ENCODE measurements around the gene SLC4A9. TPM values are rescaled to one million over a fixed set of nuclear protein-coding genes. Genes with fewer than 3 reads are reported as not detected.

Gene SLC4A9
- total RNA-seq, 1 experiment from 2014 or later, result 0.37 TPM

- CTCF ChIA-PET, result interaction anchor here (0.6 to 2.6 kb wide), 4 partner anchors 10 to 133 kb away, joined by 4 to 21 read pairs (median 6); no protein-coding TSS in a partner anchor
- Mint-ChIP-seq H3K4me1 (ENCODE audit: insufficient read depth, unreplicated experiment) (peaks cover 5% of the 10 kb centered on the region), H3K9me3 (ENCODE audit: unreplicated experiment) (no peaks in the 10 kb centered on the region), H3K27me3 (ENCODE audit: insufficient read depth, unreplicated experiment) (no peaks in the 10 kb centered on the region), H3K27ac (ENCODE audit: low read depth, unreplicated experiment) (no peak overlapping the region), H3K36me3 (ENCODE audit: insufficient read depth, unreplicated experiment) (no peaks in the 10 kb centered on the region), H3K4me3 (ENCODE audit: unreplicated experiment) (no peak overlapping the region)
- TF ChIP-seq CTCF (IDR thresholded peaks at IDR 0.05; ENCODE audit: unreplicated experiment), result no peak
- intact Hi-C loops (cut with micrococcal nuclease), result no loop called here
- no peak for DNase-seq (ENCODE audit: unreplicated experiment)
- POLR2A ChIA-PET, result interaction anchor here (1.1 kb wide), 1 partner anchor 19 kb away, joined by 4 read pairs; the partner anchor contains the start of gene ANKHD1
- no TSS peak for BruUV-seq (replicated peaks)
Observed at GRCh38 chr5:140382866-140383265, 22.9 kb downstream of the SLC4A9 start.

- H3K27me3 Mint-ChIP-seq (ENCODE audit: insufficient read depth, unreplicated experiment), result no peaks in the 10 kb centered on the region
- BruUV-seq (replicated peaks), result no TSS peak
- H3K9me3 Mint-ChIP-seq (ENCODE audit: unreplicated experiment), result no peaks in the 10 kb centered on the region
- POLR2A ChIA-PET, result no interaction called here
- peaks cover 5% of the 10 kb centered on the region for H3K4me1 Mint-ChIP-seq (ENCODE audit: insufficient read depth, unreplicated experiment)
- DNase-seq (ENCODE audit: unreplicated experiment), result no peak
- no peak overlapping the region for H3K4me3 Mint-ChIP-seq (ENCODE audit: unreplicated experiment)
- H3K36me3 Mint-ChIP-seq (ENCODE audit: insufficient read depth, unreplicated experiment), result no peaks in the 10 kb centered on the region
- TF ChIP-seq CTCF (IDR thresholded peaks at IDR 0.05; ENCODE audit: unreplicated experiment), result no peak
- no peak overlapping the region for H3K27ac Mint-ChIP-seq (ENCODE audit: low read depth, unreplicated experiment)
- intact Hi-C loops (cut with micrococcal nuclease), result no loop called here
- CTCF ChIA-PET, result interaction anchor here (0.6 to 1.2 kb wide), 3 partner anchors 11 to 133 kb away, joined by 4 to 8 read pairs (median 8); no protein-coding TSS in a partner anchor
Observed at GRCh38 chr5:140383300-140383699, 23.3 kb downstream of the SLC4A9 start.

GRCh38 chr5:140388052-140388451 lies 28.1 kb downstream of the SLC4A9 start:
- H3K27me3 Mint-ChIP-seq (ENCODE audit: insufficient read depth, unreplicated experiment), result no peaks in the 10 kb centered on the region
- no TSS peak for BruUV-seq (replicated peaks)
- peaks cover 5% of the 10 kb centered on the region for H3K4me1 Mint-ChIP-seq (ENCODE audit: insufficient read depth, unreplicated experiment)
- no peaks in the 10 kb centered on the region for H3K36me3 Mint-ChIP-seq (ENCODE audit: insufficient read depth, unreplicated experiment)
- no peak overlapping the region for H3K27ac Mint-ChIP-seq (ENCODE audit: low read depth, unreplicated experiment)
- no peak overlapping the region for H3K4me3 Mint-ChIP-seq (ENCODE audit: unreplicated experiment)
- TF ChIP-seq CTCF (IDR thresholded peaks at IDR 0.05; ENCODE audit: unreplicated experiment), result no peak
- no peaks in the 10 kb centered on the region for H3K9me3 Mint-ChIP-seq (ENCODE audit: unreplicated experiment)
- intact Hi-C loops (cut with micrococcal nuclease), result no loop called here
- DNase-seq (ENCODE audit: unreplicated experiment), result no peak
- ChIA-PET POLR2A (interaction anchor here (0.7 to 6.0 kb wide), 2 partner anchors 14 to 170 kb away, joined by 3 to 36 read pairs; partner anchors contain the start of gene ANKHD1), CTCF (interaction anchor here (0.6 to 4.7 kb wide), 6 partner anchors 9 to 315 kb away, joined by 3 to 37 read pairs (median 4); no protein-coding TSS in a partner anchor)

- no peaks in the 10 kb centered on the region for H3K36me3 Mint-ChIP-seq (ENCODE audit: insufficient read depth, unreplicated experiment)
- no peaks in the 10 kb centered on the region for H3K9me3 Mint-ChIP-seq (ENCODE audit: unreplicated experiment)
- intact Hi-C loops (cut with micrococcal nuclease), result no loop called here
- peak; percentile 76 for DNase-seq (ENCODE audit: unreplicated experiment)
- peak overlapping the region; percentile 35 for H3K27ac Mint-ChIP-seq (ENCODE audit: low read depth, unreplicated experiment)
- no peaks in the 10 kb centered on the region for H3K27me3 Mint-ChIP-seq (ENCODE audit: insufficient read depth, unreplicated experiment)
- peaks cover 5% of the 10 kb centered on the region for H3K4me1 Mint-ChIP-seq (ENCODE audit: insufficient read depth, unreplicated experiment)
- BruUV-seq (replicated peaks), result no TSS peak
- H3K4me3 Mint-ChIP-seq (ENCODE audit: unreplicated experiment), result no peak overlapping the region
- no peak for TF ChIP-seq CTCF (IDR thresholded peaks at IDR 0.05; ENCODE audit: unreplicated experiment)
- CTCF ChIA-PET, result interaction anchor here (0.5 to 3.9 kb wide), 5 partner anchors 10 to 248 kb away, joined by 3 to 35 read pairs (median 3); no protein-coding TSS in a partner anchor
- POLR2A ChIA-PET, result interaction anchor here (0.6 to 3.5 kb wide), 3 partner anchors 10 to 164 kb away, joined by 3 to 19 read pairs (median 4); partner anchors contain the start of gene ANKHD1
Observed at GRCh38 chr5:140391312-140391711, 31.3 kb downstream of the SLC4A9 start.

All from MCF 10A (cell line).